Muscle layer of duodenum (tissue), 2 donors: ENCODE results near the gene ALDH2.
"Not testable (repeated sequence)": the region's sequence is repeated elsewhere in the genome, so short reads cannot be mapped to it uniquely, and the experiment has no call there.

Experiments
- H3K27ac ChIP-seq: one replicate; pipeline ENCODE4 v1.7.0; 2013; ENCODE audit warnings: mild to moderate bottlenecking, low read length
- H3K27me3 ChIP-seq: one replicate; pipeline ENCODE4 v1.7.0; 2013; ENCODE audit warnings: low read depth, mild to moderate bottlenecking, control low read depth, low read length
- H3K36me3 ChIP-seq, 2 donors: one replicate each; pipeline ENCODE4 v1.7.0; 2013; ENCODE audit warnings: low read length in 2 of 2, control low read depth in 1 of 2, mild to moderate bottlenecking in 1 of 2; ENCODE audit not compliant: insufficient read depth in 2 of 2, control insufficient read depth in 1 of 2
- H3K4me1 ChIP-seq, 2 donors: one replicate each; pipeline ENCODE4 v1.7.0; 2013; ENCODE audit warnings: low read length in 2 of 2, mild to moderate bottlenecking in 2 of 2, control low read depth in 1 of 2, moderate library complexity in 1 of 2; ENCODE audit not compliant: insufficient read depth in 2 of 2, control insufficient read depth in 1 of 2
- H3K4me3 ChIP-seq, 2 donors: one replicate each; pipeline ENCODE4 v1.7.0; 2013; ENCODE audit warnings: low read length in 2 of 2, low read depth in 1 of 2, mild to moderate bottlenecking in 1 of 2
- H3K9me3 ChIP-seq, 2 donors: one replicate each; pipeline ENCODE4 v1.7.0; 2013; ENCODE audit warnings: low read length in 2 of 2, control low read depth in 1 of 2, mild to moderate bottlenecking in 1 of 2; ENCODE audit not compliant: control insufficient read depth in 1 of 2
- donor health status: healthy.

Gene ALDH2

DNA sequence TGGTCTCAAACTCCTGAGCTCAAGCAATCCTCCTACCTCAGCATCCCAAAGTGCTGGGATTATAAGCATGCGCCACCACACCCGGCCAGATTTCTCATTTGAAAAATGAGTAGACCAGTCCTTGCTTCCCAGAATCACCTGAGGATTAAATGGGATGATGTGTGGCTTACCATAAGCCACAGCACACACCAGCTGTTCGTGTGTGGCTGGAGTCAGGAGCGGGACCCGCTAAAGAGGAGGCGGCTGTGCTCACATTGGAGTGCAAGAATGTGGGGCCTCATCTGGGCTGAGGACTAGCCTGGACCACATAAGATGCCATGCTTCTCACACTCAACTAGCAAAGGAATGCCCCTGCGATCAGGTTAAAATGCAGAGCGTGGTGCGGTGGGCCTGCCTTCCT, 6.7 kb upstream of the ALDH2 start:
- no peaks in the 10 kb centered on the region for H3K9me3 ChIP-seq
- H3K27ac ChIP-seq, result no peak overlapping the region
- no peaks in the 10 kb centered on the region for H3K27me3 ChIP-seq
- H3K4me3 ChIP-seq, result no peak overlapping the region
- H3K4me1 ChIP-seq, result peaks cover 0 to 14% of the 10 kb centered on the region in 2 donors
- peaks cover 6 to 25% of the 10 kb centered on the region in 2 donors for H3K36me3 ChIP-seq

DNA sequence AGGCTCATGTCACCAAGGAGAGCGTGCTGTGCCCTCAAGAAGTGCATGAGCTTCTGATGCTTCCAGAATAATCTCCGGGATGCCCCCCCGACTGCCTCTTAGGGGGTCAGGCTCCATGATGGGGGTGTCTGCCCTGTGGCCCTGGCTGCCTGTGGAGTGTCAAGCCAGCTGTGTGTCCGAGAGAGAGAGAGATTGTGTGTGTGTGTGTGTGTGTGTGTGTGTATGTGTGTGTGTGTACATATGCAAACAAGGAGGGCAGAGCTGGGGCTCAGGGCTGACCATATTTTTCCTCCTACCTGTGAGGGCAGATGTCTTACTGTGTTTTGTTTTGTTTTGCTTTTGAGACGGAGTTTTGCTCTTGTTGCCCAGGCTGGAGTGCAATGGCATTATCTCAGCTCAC, 5.6 kb upstream of the ALDH2 start:
- Histone ChIP-seq H3K9me3 (no peaks in the 10 kb centered on the region), H3K36me3 (peaks cover 5 to 14% of the 10 kb centered on the region in 2 donors), H3K4me3 (no peak overlapping the region), H3K27ac (no peak overlapping the region), H3K27me3 (no peaks in the 10 kb centered on the region), H3K4me1 (peaks cover 0 to 14% of the 10 kb centered on the region in 2 donors)

DNA sequence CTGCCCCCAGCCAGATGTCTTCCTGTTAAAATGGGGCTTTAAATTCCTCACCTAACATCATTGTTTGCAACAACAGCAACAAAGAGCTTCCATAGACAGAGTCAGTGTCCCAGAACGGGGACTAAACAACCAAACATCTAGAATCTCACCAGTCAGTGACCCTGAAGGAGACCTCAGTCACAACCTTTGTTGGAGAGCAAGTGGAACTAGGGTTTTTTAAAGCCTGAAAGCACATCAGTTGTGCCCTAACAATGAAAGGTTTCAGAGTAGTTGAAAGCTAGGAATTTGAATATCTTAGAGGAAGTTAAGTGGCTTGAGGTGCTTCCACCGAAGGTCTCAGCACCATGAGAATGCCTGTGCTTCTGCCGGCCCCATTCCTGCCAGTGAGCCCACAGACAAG, 5.0 kb upstream of the ALDH2 start:
- Histone ChIP-seq H3K4me3 (no peak overlapping the region), H3K9me3 (no peaks in the 10 kb centered on the region), H3K36me3 (peaks cover 0 to 8% of the 10 kb centered on the region in 2 donors), H3K27me3 (no peaks in the 10 kb centered on the region), H3K27ac (no peak overlapping the region), H3K4me1 (peaks cover 0 to 14% of the 10 kb centered on the region in 2 donors)

DNA sequence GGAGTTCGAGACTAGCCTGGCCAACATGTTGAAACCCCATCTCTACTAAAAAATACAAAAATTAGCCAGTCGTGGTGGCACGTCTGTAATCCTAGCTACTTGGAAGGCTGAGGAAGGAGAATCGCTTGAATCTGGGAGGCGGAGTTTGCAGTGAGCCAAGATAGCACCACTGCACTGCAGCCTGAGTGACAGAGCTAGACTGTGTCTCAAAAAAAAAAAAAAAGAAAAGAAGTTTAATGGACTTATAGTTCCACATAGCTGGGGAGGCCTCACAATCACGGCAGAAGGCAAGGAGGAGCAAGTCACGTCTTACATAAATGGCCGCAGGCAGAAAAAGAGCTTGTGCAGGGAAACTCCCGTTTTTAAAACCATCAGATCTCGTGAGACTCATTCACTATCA, 3.2 kb upstream of the ALDH2 start:
- H3K27me3 ChIP-seq, H3K4me3 ChIP-seq, H3K4me1 ChIP-seq, H3K27ac ChIP-seq, H3K36me3 ChIP-seq, H3K9me3 ChIP-seq: not testable (repeated sequence)

DNA sequence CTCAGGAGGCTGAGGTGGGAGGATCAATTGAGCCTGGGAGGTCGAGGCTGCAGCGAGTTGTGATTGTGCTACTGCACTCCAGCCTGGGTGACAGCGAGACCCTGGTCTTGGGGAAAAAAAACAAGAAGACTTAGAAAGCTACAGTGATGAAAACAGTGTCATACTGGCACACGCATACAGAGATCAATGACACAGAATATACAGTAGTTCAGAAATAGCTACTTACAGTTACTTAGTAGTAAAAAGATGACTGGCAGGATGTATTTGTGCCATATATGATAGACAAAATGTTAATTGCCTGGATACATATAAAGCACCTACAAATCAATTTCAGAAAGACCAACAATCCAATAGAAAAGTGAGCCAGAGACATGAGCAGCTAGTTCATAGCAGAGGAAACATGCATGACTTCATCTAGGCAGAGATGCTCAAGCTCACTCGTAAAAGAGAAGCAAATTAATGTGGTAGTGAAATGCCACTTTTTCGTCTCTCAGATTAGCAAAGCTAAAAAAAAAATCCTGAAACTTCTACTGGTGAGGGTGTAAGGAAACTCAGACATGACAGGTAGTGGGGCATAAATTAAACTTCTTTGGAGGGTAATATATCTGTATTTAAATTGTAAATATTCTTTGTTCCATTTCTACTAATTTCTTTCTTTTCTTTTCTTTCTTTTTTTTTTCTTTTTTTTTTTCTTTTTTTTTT, 2.5 kb upstream of the ALDH2 start:
- no peaks in the 10 kb centered on the region for H3K36me3 ChIP-seq
- H3K4me1 ChIP-seq, result peaks cover 4 to 14% of the 10 kb centered on the region in 2 donors
- H3K4me3 ChIP-seq, result no peak overlapping the region
- no peaks in the 10 kb centered on the region for H3K9me3 ChIP-seq
- no peaks in the 10 kb centered on the region for H3K27me3 ChIP-seq
- no peak overlapping the region for H3K27ac ChIP-seq

DNA sequence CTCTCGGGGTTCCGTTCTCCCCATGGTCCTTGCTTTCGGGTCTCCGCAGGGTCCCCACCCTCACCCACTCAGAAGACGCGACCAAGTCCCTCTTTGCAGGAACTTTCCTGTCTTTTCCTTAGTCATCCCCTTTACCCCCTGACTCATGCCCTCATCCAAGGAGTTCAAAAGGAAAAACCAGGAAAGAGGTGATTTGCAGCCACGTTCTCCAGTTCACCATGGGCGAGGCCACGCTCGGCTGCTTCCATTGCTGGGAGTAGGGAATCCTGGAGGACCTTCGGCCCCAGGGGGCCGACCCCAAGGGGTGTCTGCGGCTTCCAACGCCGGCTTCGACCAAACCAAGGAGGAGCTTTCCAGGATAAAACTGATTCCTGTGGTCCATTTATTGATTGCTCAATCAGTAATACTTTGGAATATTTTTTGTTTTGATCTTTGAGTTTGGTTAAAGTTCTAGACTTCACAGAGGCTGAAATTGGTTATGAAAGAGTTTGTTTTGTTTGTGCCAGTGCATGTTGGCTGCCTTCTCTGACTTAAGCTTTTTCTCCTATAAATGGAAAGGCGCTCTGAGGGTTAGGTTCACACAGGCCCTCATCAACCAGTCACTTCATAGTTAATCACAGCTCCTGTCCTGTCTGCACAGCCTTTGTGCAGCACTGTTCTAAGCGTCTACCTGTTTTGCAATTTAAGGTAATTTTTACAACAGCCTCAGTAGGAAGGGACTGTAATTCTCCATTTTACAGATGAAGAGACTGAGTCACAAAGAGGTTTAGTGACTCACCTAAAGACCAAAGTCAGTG, 827 bp downstream of the ALDH2 start:
- Histone ChIP-seq H3K9me3 (no peaks in the 10 kb centered on the region), H3K36me3 (no peaks in the 10 kb centered on the region), H3K27ac (peak overlapping the region; percentile 68), H3K27me3 (no peaks in the 10 kb centered on the region), H3K4me1 (peaks cover 4 to 36% of the 10 kb centered on the region in 2 donors), H3K4me3 (peak overlapping the region; percentile 87 to 92)

DNA sequence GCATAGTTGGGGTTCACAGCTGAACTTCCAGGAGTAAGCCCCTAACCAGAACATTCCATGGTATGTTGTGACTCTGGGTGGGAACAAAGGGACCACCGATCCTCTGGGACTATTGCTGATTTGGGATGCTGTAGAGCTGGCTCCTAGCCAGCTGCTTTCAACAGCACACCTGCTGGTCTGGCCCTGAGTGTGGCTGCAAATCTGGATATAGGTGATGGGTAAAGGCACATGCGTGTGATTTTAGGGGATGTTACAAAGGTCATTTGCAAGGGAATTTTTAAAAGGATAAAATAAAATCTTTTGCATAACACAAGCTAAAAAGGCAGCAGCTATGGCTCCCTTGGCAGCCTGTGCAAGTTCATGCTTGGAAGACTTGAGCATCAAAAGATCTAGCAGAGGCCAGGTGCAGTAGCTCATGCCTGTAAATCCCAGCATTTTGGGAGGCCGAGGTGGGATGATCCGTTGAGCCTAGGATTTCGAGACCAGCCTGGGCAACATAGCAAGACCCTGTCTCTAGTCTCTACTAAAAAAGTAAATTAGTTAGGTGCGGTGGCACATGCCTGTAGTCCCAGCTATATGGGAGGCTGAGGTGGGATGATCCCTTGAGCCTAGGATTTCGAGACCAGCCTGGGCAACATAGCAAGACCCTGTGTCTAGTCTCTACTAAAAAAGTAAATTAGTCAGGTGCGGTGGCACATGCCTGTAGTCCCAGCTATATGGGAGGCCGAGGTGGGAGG, 1.6 kb downstream of the ALDH2 start:
- H3K27ac ChIP-seq, result peak overlapping the region; percentile 68
- no peaks in the 10 kb centered on the region for H3K9me3 ChIP-seq
- H3K36me3 ChIP-seq, result no peaks in the 10 kb centered on the region
- no peaks in the 10 kb centered on the region for H3K27me3 ChIP-seq
- H3K4me3 ChIP-seq, result peak overlapping the region; percentile 87 to 92
- peaks cover 6 to 44% of the 10 kb centered on the region in 2 donors for H3K4me1 ChIP-seq

DNA sequence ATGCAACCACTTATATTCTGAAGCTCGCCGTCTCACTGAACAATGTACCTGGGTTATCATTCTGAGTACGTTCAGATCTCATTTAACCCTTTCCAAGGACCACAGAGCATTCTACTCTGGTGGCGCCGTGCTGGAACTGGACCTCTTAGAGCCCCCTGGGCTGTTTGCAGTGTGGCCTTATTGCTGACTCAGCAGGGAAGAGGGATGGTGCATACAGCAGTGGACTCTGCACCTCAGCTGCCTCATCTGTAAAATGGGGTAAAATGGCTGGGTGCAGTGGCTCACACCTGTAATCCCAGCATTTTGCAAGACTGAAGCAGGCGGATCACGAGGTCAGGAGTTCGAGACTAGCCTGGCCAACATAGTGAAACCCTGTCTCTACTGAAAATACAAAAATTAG, 2.9 kb downstream of the ALDH2 start:
- no peak overlapping the region for H3K27ac ChIP-seq
- no peaks in the 10 kb centered on the region for H3K27me3 ChIP-seq
- no peak overlapping the region for H3K4me3 ChIP-seq
- no peaks in the 10 kb centered on the region for H3K36me3 ChIP-seq
- no peaks in the 10 kb centered on the region for H3K9me3 ChIP-seq
- peaks cover 17 to 57% of the 10 kb centered on the region in 2 donors for H3K4me1 ChIP-seq

DNA sequence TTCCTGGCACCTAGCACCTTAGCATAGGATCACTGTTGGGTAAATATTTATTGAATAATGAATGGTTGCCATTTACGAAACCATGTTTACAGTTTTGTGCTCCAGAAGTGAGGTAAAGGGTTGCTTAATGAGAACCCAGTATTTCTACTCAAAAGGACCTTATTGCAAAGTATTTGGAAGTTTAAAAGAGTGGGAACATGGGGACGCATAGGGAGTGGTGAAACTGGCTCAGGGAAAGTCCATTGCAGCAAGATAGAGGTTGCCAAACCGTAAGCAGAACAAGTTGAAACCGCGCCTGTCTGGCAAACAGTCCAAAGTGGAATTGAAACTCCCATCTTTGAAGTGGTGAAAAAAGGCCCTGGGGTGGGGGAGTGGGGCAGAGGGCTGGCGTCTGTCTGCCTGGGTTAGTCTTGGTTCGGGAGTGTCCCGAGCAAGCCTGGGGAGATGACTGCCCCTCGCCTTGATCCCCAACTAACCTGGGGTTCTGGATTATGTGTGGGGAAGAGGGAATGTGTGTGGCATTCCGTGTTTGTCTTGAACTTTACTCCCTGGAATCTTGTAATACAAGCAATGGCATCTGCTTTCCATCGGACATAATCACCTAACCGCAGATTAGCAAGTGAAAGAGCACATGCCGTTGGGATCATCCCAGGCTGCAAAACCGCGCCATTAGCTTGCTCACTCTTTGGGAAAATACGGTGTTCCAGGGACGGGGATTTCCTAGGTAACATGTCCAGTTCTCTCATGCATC, 7.2 kb downstream of the ALDH2 start:
- Histone ChIP-seq H3K9me3 (no peaks in the 10 kb centered on the region), H3K27me3 (no peaks in the 10 kb centered on the region), H3K4me1 (peaks cover 38 to 79% of the 10 kb centered on the region in 2 donors), H3K4me3 (peak overlapping the region; percentile 7 to 29), H3K27ac (peak overlapping the region; percentile 97), H3K36me3 (no peaks in the 10 kb centered on the region)

DNA sequence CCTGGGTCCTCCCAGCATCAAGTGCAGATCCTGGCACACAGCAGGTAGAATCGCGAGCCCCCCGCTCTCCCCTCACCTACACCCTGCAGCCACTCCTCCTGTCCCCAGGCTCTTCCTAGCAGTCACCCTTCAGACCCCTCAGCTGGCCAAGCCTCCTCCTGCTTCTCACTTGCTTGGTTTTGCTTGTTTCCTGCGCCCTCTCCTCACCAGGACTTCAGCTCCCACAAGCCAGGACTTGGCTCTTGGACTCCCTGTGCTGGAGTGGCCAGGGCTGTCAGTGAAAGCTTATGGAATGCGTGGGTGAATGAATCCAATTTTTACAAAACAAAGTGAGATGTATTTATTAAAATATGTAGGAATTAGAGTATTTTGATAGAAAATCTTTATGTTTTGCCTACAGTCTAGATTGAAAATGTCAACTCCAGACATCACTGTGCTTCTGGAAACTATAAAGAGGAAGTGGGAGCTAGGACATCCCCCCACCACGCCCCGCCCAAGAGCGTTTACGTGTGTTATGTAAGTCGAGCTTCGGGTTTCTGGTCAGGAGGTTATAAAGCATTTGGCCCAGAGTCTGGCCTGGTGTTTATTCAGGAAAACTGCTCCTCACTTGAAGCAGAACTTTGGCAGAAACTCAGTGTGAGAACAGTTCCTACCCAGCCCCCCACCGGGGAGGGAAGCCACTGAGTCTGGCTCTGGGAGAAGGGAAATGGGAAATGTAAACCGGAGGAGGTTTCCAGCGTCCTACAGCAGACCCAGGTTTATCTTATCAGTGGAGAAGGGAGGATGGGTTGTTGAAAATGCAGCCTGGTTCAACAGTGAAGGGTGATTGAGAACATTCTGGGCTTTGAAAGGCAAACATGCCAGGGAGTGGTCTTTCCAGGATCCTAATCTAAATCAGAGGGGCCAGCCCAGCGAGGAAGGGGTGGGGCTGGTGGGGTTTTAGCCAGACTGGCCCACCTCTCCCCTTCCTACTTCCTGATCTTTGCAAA, 8.8 kb downstream of the ALDH2 start:
- H3K36me3 ChIP-seq, result peaks cover 0 to 2% of the 10 kb centered on the region in 2 donors
- H3K9me3 ChIP-seq, result no peaks in the 10 kb centered on the region
- H3K27ac ChIP-seq, result peak overlapping the region; percentile 97
- H3K27me3 ChIP-seq, result no peaks in the 10 kb centered on the region
- H3K4me1 ChIP-seq, result peaks cover 38 to 65% of the 10 kb centered on the region in 2 donors
- H3K4me3 ChIP-seq, result peak overlapping the region; percentile 16 to 47
